Measurements from ENCODE around the gene ELL. TPM values are rescaled to one million over a fixed set of nuclear protein-coding genes. Genes with fewer than 3 reads are reported as not detected.

Gene ELL
- total RNA-seq, 2 donors from 2014 or later: 18.1 to 19.1 TPM

- intact Hi-C loops (cut with DNase I, micrococcal nuclease): no loop called here
- ATAC-seq (peak; percentile 96), DNase-seq (peak; percentile 85 to 91)
These were observed 120.2 kb downstream of the ELL start for GRCh38 chr19:18401580-18402112.

- intact Hi-C loops (cut with DNase I, micrococcal nuclease): no loop called here
- ATAC-seq (peak; percentile 25), DNase-seq (peak in 1 of 2 donors; percentile 85)
These were observed 122.9 kb downstream of the ELL start for GRCh38 chr19:18399008-18399407.

- ATAC-seq (no peak), DNase-seq (peak; percentile 68 to 72)
- intact Hi-C loops (cut with DNase I, micrococcal nuclease): no loop called here
These were observed 124.3 kb downstream of the ELL start, which contains the start of gene LRRC25 for GRCh38 chr19:18397242-18398202. Gene LRRC25, minus strand, starts transcription at chr19:18397622. Its CDS starts 659 bp downstream, at chr19:18396963.

- ATAC-seq: no peak
- intact Hi-C loops (cut with DNase I, micrococcal nuclease): no loop called here
- no peak for DNase-seq
These were observed 125.2 kb downstream of the ELL start for GRCh38 chr19:18396471-18397241.

- ATAC-seq (no peak), DNase-seq (no peak)
- intact Hi-C loops (cut with DNase I, micrococcal nuclease): no loop called here
These were observed 128.0 kb downstream of the ELL start for GRCh38 chr19:18393836-18394235.

- intact Hi-C loops (cut with DNase I, micrococcal nuclease): no loop called here
These were observed 128.9 kb downstream of the ELL start for GRCh38 chr19:18392926-18393325.

More at GRCh38 chr19:18392926-18393325, 128.9 kb downstream of the ELL start:
- no peak for ATAC-seq
- DNase-seq: no peak

Other genes with a start within 250 kb of the ELL start
- gene IQCN, start 247.6 kb downstream of the ELL start, total RNA-seq: 1 to 10 TPM; 4.3 to 6.1 TPM
- gene JUND, start 240.4 kb downstream of the ELL start, total RNA-seq: 100 to 1,000 TPM; 361 to 374 TPM
- gene LSM4, start 199.0 kb downstream of the ELL start, total RNA-seq: 100 to 1,000 TPM; 106 to 148 TPM
- gene PGPEP1, start 181.5 kb downstream of the ELL start, total RNA-seq: 100 to 1,000 TPM; 105 to 109 TPM
- 10 to 100 TPM; 32.2 to 87.6 TPM for gene GDF15, start 135.9 kb downstream of the ELL start, total RNA-seq
- gene LRRC25, start 124.4 kb downstream of the ELL start, total RNA-seq: 1 to 10 TPM in 1 of 2 donors, under 1 TPM in 1; 0.79 to 5.1 TPM
- 10 to 100 TPM; 37.4 to 50.7 TPM for gene SSBP4, start 102.7 kb downstream of the ELL start, total RNA-seq
- gene ISYNA1, start 83.9 kb downstream of the ELL start, total RNA-seq: 10 to 100 TPM; 14.1 to 15.1 TPM
- gene FKBP8, start 21.5 kb upstream of the ELL start, total RNA-seq: 100 to 1,000 TPM; 174 to 197 TPM
- 10 to 100 TPM; 63.7 to 72.4 TPM for gene KXD1, start 35.8 kb upstream of the ELL start, total RNA-seq
- gene UBA52, start 49.8 kb upstream of the ELL start, total RNA-seq: 100 to 1,000 TPM; 798 to 822 TPM
- gene REX1BD, start 66.7 kb upstream of the ELL start, total RNA-seq: 10 to 100 TPM; 49.2 to 53.4 TPM
- gene CRLF1, start 84.7 kb upstream of the ELL start, total RNA-seq: 1 to 10 TPM; 1.3 to 2.4 TPM
- 1 to 10 TPM in 1 of 2 donors, under 1 TPM in 1; 0.40 to 1.1 TPM for gene TMEM59L, start 90.8 kb upstream of the ELL start, total RNA-seq
- 10 to 100 TPM in 1 of 2 donors, 1 to 10 TPM in 1; 8.5 to 10.1 TPM for gene KLHL26, start 115.0 kb upstream of the ELL start, total RNA-seq
- 10 to 100 TPM; 10.2 TPM for gene CRTC1, start 161.6 kb upstream of the ELL start, total RNA-seq

All from left colon (tissue), 2 donors.